ENCODE results near the gene NCF4.

DNA sequence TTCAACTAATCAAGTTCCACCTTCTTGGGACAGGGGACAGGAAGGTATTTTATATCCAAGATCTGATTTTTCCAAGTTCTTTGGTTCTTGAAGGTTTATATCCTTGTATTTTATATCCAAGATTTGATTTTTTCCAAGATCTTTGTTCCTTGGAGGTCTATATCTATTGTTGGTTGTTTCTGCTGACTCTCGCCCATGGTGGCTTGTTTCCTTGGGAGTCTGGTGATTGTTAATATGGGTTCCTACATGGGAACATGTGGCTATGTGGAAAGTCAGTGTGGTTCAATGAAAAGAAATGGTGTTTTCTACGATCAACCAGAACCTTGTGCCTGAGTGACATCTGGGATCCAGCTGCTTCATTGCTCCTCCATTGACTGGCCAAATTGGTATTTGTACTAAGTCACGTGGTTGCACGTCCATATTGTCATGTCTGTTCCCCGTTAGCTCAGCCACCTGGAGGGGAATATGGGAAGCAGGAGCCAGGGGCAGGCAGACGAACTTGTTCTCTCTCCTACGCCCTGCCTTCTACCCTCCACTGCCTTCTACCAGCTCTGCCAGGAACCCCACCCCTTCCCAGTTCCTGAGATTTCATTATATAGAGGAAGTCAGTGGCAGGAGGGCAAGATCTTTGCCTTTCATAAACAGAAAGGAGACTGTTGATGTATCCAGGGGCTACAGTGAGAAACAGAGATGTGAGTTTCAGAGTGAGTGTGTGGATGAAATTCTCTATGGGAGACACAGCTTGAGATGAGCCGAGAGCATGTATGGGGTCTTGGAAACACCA, 41.5 kb downstream of the NCF4 start:
- TF ChIP-seq ZNF565 (CRISPR knock-in tag; conservative IDR thresholded peaks at IDR 0.05; ENCODE audit: low read depth) = no peak
- TF ChIP-seq RARB (CRISPR knock-in tag; IDR thresholded peaks at IDR 0.05) = no peak
- TF ChIP-seq, protein P1, sequence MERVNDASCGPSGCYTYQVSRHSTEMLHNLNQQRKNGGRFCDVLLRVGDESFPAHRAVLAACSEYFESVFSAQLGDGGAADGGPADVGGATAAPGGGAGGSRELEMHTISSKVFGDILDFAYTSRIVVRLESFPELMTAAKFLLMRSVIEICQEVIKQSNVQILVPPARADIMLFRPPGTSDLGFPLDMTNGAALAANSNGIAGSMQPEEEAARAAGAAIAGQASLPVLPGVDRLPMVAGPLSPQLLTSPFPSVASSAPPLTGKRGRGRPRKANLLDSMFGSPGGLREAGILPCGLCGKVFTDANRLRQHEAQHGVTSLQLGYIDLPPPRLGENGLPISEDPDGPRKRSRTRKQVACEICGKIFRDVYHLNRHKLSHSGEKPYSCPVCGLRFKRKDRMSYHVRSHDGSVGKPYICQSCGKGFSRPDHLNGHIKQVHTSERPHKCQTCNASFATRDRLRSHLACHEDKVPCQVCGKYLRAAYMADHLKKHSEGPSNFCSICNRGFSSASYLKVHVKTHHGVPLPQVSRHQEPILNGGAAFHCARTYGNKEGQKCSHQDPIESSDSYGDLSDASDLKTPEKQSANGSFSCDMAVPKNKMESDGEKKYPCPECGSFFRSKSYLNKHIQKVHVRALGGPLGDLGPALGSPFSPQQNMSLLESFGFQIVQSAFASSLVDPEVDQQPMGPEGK (CRISPR knock-in tag; IDR thresholded peaks at IDR 0.05; ENCODE audit: borderline replicate concordance) = no peak
- TF ChIP-seq, protein P2, sequence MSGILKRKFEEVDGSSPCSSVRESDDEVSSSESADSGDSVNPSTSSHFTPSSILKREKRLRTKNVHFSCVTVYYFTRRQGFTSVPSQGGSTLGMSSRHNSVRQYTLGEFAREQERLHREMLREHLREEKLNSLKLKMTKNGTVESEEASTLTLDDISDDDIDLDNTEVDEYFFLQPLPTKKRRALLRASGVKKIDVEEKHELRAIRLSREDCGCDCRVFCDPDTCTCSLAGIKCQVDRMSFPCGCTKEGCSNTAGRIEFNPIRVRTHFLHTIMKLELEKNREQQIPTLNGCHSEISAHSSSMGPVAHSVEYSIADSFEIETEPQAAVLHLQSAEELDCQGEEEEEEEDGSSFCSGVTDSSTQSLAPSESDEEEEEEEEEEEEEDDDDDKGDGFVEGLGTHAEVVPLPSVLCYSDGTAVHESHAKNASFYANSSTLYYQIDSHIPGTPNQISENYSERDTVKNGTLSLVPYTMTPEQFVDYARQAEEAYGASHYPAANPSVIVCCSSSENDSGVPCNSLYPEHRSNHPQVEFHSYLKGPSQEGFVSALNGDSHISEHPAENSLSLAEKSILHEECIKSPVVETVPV (CRISPR knock-in tag; IDR thresholded peaks at IDR 0.05) = no peak
- no peak for TF ChIP-seq PPARA (CRISPR knock-in tag; IDR thresholded peaks at IDR 0.05; ENCODE audit: borderline replicate concordance)
- no peak for TF ChIP-seq ESRRG (CRISPR knock-in tag; IDR thresholded peaks at IDR 0.05)
- TF ChIP-seq OSR1 (CRISPR knock-in tag; IDR thresholded peaks at IDR 0.05) = no peak
